Esophagus squamous epithelium (tissue), 4 donors: Measurements from ENCODE around the gene PIGU.

Experiments
- CTCF ChIP-seq, 6 experiments: fragments of 450-650 bp in 4 of 6; fragments of 200-600 bp in 2 of 6; sonication (generic) in 2 of 6; IDR thresholded peaks; one replicate each; pipeline ENCODE4 v1.5.1; 2016 to 2019; ENCODE audit warnings: antibody characterized with exemption in 6 of 6, mild to moderate bottlenecking in 4 of 6, moderate library complexity in 4 of 6
- POLR2A ChIP-seq, 4 donors: fragments of 450-650 bp; IDR thresholded peaks; one replicate each; pipeline ENCODE4 v1.6.1; 2017; ENCODE audit warnings: antibody characterized with exemption in 4 of 4, mild to moderate bottlenecking in 4 of 4, moderate library complexity in 3 of 4

DNA sequence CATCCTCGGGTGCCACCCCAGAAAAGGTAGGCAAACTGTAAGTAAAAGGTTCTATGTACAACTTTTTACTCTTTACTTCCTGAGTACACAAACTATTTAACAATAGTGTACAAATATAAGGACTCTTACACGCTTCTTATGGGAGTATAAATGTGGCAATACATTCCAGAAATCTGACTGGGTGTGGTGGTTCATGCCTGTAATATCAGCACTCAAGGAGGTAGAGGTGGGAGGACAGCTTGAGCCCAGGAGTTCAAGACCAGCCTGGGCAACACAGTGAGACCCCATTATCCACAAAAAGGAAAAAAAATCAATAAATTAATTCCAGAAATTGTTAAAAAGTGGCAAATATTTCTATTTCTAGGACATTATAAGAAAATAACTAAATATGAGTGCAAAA is 48.9 kb downstream of the PIGU start:
- TF ChIP-seq CTCF (IDR thresholded peaks at IDR 0.05) (no peak), POLR2A (IDR thresholded peaks at IDR 0.05) (no peak)
